Measurements from ENCODE around the gene OBSCN. TPM values are rescaled to one million over a fixed set of nuclear protein-coding genes. Genes with fewer than 3 reads are reported as not detected.

Gene OBSCN
- total and polyA plus RNA-seq, 2 of the 13 experiments (the other 11 are each of a cell fraction or from before 2014, with no cell fraction given) = 0.20 TPM

DNA sequence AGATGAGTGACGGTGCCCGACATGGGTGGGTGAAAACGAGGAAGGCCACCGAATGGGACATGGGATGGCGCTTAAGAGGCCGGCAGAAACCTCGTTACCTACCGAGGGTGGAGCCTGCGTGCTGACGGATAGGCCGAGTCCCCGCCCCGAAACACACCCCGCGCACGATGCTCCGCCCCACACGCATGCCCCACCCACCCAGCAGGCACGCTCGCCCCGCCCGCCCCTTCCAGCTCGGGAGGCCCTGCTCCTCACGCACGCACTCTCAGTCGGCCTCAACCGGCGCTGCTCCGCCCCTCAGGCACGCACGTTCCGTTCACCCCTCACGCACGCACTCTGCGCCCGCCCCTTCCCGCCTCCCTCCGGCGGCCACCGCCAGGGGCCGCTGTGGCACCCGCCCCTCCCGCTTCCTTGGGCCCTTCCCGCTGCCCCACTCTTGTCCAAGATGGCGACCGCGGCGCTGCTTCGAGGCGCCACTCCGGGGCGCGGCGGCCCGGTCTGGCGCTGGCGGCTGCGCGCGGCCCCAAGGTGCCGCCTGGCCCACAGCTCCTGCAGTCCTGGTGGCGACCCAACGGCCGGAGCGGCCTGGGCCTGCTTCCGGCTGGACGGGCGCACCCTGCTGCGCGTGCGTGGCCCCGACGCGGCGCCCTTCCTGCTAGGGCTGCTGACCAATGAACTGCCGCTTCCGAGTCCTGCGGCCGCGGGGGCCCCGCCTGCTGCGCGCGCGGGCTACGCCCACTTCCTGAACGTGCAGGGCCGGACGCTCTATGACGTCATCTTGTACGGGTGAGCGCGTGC is 42.3 kb upstream of the OBSCN start, which contains the start of gene IBA57 (continued):
- TF ChIP-seq HNRNPLL (IDR thresholded peaks at IDR 0.05; ENCODE audit: low read depth, low read length, poor library complexity, severe bottlenecking) (peak; percentile 96), FOXO1 (CRISPR knock-in tag; IDR thresholded peaks at IDR 0.05) (no peak), MZF1 (CRISPR knock-in tag; IDR thresholded peaks at IDR 0.05; ENCODE audit: borderline replicate concordance) (no peak), SP2 (CRISPR knock-in tag; IDR thresholded peaks at IDR 0.05) (peak; percentile 75), KDM6A (CRISPR knock-in tag; IDR thresholded peaks at IDR 0.05; ENCODE audit: low read depth) (no peak), YEATS4 (CRISPR knock-in tag; IDR thresholded peaks at IDR 0.05; ENCODE audit: borderline replicate concordance) (peak; percentile 86; the same call in 1 of the 2 replicates), ZNF770 (CRISPR knock-in tag; IDR thresholded peaks at IDR 0.05) (peak; percentile 56; the same call in 1 of the 2 replicates), FOXA3 (CRISPR knock-in tag; IDR thresholded peaks at IDR 0.05) (no peak), MLXIP (CRISPR knock-in tag; IDR thresholded peaks at IDR 0.05; ENCODE audit: borderline replicate concordance) (no peak), STAT5B (CRISPR knock-in tag; IDR thresholded peaks at IDR 0.05) (no peak), ISX (CRISPR knock-in tag; conservative IDR thresholded peaks at IDR 0.05) (no peak), TAF1 (CRISPR knock-in tag; IDR thresholded peaks at IDR 0.05) (peak; percentile 62; the same call in 1 of the 2 replicates), POLR2AphosphoS5 (IDR thresholded peaks at IDR 0.05; ENCODE audit: low read depth, low read length) (peak; percentile 69), MLX (CRISPR knock-in tag; IDR thresholded peaks at IDR 0.05) (peak; percentile 63; the same call in 1 of the 2 replicates), HCFC1 (IDR thresholded peaks at IDR 0.05; ENCODE audit: low read depth, low read length) (peak; percentile 43), ZNF557 (CRISPR knock-in tag; IDR thresholded peaks at IDR 0.05) (no peak), YEATS2 (CRISPR knock-in tag; IDR thresholded peaks at IDR 0.05; ENCODE audit: borderline replicate concordance) (peak; percentile 65)
- TF ChIP-seq, protein P1, sequence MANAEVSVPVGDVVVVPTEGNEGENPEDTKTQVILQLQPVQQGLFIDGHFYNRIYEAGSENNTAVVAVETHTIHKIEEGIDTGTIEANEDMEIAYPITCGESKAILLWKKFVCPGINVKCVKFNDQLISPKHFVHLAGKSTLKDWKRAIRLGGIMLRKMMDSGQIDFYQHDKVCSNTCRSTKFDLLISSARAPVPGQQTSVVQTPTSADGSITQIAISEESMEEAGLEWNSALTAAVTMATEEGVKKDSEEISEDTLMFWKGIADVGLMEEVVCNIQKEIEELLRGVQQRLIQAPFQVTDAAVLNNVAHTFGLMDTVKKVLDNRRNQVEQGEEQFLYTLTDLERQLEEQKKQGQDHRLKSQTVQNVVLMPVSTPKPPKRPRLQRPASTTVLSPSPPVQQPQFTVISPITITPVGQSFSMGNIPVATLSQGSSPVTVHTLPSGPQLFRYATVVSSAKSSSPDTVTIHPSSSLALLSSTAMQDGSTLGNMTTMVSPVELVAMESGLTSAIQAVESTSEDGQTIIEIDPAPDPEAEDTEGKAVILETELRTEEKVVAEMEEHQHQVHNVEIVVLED (CRISPR knock-in tag; IDR thresholded peaks at IDR 0.05; ENCODE audit: borderline replicate concordance) = peak; percentile 97
- TF ChIP-seq, protein P2, sequence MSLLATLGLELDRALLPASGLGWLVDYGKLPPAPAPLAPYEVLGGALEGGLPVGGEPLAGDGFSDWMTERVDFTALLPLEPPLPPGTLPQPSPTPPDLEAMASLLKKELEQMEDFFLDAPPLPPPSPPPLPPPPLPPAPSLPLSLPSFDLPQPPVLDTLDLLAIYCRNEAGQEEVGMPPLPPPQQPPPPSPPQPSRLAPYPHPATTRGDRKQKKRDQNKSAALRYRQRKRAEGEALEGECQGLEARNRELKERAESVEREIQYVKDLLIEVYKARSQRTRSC (CRISPR knock-in tag; IDR thresholded peaks at IDR 0.05; ENCODE audit: low read depth) = no peak
- TF ChIP-seq, protein P3, sequence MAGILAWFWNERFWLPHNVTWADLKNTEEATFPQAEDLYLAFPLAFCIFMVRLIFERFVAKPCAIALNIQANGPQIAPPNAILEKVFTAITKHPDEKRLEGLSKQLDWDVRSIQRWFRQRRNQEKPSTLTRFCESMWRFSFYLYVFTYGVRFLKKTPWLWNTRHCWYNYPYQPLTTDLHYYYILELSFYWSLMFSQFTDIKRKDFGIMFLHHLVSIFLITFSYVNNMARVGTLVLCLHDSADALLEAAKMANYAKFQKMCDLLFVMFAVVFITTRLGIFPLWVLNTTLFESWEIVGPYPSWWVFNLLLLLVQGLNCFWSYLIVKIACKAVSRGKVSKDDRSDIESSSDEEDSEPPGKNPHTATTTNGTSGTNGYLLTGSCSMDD (CRISPR knock-in tag; IDR thresholded peaks at IDR 0.05) = no peak
